HG03095 (cell line): ENCODE results near the gene EXOC4.
"Not testable (repeated sequence)": the region's sequence is repeated elsewhere in the genome, so short reads cannot be mapped to it uniquely, and the experiment has no call there.

ENCODE experiments used
- ATAC-seq: cut with Tn5 transposase; IDR thresholded peaks from one replicate; pipeline ENCODE4 v1.9.1; 2021; ENCODE audit warnings: moderate library complexity; ENCODE audit not compliant: unreplicated experiment

EXOC4 gene

DNA sequence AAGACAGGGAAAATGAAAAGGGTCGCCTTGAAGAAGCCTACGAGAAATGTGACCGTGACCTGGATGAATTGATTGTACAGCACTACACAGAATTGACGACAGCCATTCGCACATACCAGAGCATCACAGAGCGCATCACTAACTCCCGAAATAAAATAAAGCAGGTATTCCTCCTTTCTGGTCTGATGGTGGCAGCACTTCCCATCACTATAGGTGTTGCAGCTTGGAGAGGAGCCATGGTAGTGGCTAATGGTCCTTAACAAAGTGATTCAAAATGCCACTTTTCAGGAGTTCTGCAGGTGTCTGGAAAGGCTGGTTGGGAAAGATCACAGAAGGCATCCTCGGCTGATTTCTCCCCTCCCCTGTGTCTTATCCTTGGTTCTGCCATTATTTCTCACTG, 22.1 kb downstream of the EXOC4 start:
- ATAC-seq: no peak

DNA sequence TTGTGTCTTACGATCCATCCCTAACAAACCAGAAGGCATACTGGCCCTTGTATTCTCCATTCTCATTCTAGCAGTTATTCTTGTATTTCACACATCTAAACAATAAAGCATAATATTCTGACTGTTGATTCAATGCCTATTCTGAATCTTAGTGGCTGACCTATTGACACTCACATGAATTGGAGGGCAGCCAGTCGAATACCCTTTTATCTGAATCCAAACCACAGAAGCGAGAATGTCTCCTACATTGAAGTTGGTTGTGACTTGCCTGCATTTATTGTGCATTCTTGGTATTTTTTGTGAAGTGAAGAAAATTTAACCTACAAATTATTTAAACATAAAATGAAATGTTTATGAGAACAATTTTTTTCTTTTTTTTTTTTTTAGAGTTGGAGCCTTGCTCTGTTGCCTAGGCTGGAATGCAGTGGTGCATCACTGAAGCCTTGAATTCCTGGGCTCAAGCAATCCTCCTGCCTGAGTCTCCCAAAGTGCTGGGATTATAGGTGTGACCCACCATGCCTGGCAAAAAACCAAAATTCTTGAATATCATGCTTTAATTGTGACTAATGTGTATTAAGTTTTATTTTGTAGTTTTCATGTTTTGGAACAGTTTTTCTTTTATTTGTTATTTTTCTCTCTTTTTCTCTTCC, 22.7 kb downstream of the EXOC4 start:
- ATAC-seq: no peak

DNA sequence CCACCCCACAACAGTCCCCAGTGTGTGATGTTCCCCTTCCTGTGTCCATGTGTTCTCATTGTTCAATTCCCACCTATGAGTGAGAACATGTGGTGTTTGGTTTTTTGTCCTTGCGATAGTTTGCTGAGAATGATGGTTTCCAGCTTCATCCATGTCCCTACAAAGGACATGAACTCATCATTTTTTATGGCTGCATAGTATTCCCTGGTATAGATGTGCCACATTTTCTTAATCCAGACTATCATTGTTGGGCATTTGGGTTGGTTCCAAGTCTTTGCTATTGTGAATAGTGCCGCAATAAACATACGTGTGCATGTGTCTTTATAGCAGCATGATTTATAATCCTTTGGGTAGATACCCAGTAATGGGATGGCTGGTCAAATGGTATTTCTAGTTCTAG, 26.1 kb downstream of the EXOC4 start:
- not testable (repeated sequence) for ATAC-seq

DNA sequence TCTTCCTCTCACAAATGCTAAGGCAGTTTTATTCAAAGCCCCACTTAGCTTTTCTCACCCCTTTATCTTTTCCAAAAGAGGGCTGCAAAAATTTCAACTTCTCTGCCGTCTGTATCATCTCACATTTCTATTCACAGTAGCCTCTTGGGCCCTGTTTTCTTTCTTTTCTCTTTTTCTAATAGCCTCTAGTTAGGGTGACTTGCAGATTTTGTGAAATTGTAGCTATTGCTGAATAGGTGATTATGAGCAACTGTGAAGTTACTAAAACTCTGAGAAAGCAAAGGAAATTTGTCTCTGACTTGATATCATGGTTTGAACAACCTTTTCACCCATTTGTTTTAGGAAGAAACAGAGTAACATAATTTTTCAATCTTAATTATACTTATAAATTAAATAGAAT, 29.2 kb downstream of the EXOC4 start:
- ATAC-seq: no peak

DNA sequence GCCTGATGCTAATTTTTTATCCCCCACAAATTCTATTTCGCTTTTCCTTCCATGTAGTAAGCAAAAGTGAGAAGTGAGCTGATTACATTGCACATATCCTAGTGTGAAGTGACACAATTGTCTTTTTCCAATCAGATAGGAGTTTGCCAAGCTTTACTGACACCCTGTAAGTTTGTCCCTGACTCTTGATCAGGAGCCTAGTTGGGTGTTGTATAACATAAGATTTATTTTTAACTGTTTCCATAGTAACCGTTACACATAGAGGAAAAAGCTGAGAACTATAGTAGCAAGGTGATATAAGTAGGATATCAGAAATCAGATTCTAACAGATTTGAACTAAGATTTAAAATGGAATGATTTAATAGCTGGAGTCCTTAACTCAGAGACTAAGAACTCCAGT, 31.2 kb downstream of the EXOC4 start:
- ATAC-seq: no peak

DNA sequence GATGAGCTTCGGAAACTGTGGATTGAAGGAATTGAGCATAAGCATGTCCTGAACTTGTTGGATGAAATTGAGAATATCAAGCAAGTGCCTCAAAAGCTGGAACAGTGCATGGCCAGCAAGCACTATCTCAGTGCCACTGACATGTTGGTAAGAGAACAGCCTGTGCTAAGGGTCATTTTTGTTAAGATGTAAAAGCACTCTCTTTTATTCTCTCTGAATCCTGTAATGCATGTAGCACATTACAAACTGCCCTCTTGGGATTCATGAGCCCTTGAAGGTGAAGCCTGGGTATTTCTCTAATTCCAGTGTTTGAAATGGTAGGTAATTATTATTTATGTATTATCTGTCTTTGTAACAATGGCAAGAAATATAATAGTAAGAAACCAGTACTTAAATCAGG, 36.1 kb downstream of the EXOC4 start:
- no peak for ATAC-seq

DNA sequence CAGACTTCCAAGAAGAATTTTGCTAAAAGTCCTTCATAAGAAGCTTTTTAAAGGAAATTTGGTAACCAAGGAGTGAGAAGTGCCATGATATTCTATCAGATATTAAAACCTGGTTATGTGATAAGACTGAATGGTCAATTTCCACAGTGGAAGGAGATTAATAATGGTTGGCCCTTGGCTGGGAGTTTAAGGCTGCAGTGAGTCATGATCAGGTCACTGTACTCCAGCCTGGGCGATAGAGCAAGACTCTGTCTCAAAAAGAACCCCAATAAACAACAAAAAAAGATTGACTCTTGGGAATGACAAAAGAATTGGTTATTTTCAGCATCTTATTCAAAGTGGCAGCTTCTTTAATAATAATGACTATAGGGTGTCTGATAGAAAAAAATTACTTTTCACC, 37.2 kb downstream of the EXOC4 start:
- no peak for ATAC-seq

DNA sequence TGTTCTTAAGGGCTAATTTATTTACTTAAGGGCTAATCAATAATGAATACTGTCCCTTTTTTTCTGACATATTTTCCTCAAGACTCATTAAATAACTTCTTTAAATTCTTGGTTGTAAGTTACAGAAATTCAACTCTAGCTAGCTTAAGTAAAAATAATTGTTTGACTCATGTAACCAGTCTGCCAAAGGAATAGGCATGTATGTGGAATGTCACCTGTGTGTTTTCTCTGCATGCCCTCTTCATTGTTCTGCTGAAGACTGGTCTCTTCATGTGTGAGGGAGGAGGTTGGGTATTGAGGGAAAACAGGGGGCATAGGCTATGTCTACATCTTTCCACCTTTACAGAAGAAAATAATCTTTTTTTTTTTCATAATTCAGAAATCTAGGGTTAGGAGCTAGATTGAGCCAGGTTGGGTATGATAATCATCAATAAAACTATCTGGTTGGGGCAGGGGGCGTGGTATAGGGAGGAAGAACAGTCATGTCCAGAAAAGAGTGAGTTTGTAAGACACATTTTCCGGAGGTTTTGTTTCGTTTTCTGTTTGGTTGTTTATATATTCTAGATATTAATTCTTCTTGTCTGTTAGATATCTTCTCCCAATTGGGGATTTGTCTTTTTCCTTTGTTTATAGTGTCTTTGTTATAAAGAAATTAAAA, 37.9 kb downstream of the EXOC4 start:
- no peak for ATAC-seq

DNA sequence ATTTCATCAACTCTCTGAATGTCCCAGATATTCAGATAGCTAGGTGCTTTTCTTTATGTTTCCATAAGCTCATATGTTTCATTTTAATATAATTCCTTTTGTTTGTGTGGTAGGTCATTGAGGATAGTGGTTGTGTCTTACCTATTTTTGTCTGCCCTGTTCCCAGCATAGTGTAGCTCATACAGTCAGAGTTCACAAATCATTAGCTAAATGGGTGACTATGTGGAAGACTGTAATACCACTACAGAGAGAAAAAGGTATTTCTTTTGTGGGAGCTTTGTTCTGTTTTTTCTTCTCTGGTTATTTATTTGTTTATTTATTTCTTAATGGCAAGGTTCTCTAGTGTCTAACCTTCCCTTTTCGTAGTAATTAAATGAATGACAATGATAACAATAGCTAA, 39.8 kb downstream of the EXOC4 start:
- ATAC-seq: no peak

DNA sequence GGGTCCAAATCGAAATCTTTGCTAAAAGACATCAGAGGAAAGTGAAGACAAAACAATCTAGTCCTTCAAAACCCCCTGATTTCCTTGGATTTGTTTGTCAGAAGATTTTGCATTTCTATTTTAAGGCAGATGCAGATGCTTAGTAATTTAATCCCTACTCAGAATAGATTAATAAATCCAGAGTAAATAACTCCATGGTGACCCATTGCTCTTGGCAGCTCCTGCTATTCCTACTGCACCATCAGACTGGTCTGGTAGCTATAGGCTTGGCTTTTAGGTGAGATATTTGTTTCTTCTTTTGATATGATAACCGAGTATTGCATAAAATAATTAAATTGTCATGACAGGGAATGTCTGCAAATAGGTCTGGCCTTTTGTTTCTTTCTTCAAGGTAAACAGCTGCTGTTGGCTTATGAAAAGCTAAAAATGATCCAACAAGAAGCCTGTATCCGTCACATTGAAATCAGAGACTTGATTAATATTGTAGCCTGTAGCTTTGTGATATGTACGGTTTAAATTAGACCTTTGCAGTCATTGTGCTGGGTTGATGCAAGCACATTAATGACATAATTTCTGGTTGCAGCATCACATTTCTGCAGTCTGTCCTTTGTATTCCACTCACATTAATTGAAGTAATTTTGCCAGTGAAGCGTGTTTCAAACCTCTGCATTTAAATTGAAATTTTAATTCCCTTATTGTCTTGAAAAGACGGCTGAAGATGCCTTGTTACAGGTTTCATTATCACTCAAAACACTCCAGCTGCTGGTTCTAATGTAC, 40.7 kb downstream of the EXOC4 start:
- no peak for ATAC-seq

DNA sequence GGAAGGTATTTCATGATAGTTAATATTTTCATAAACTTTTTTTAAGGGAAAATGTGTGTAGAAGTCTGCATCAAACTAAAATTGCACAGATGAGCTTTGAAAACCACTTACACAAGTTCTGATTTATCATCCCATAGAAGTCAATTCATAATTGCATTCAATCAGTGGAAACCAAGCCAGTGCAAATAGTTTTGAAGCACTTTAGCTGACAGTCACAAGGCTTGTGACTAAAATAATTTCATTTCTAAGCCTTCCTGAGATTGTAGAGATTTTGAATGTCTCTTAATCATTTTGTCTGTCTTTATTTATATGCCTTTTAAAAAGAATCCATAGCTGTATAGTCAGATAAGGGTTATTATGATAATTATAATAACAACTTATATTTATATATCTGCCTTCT, 41.4 kb downstream of the EXOC4 start:
- no peak for ATAC-seq

DNA sequence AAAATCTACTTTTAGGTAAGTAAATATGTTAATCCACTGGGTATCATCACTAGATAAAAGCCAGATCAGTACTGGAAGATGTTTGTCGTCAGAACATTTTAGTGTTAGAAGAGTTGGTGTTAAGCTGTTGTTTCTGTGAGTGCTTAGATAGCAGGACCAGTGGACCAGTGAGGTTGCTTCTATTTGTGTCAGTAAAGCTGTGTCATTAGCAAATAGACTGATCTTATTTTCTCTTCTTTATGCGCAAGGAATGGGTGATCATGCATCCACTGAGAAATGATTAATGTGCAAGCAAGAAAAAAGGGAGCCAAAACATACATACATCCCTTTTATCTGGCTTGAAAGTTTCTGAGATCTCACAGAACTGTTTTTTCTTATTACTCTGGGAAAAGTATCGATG, 42.6 kb downstream of the EXOC4 start:
- ATAC-seq: no peak

DNA sequence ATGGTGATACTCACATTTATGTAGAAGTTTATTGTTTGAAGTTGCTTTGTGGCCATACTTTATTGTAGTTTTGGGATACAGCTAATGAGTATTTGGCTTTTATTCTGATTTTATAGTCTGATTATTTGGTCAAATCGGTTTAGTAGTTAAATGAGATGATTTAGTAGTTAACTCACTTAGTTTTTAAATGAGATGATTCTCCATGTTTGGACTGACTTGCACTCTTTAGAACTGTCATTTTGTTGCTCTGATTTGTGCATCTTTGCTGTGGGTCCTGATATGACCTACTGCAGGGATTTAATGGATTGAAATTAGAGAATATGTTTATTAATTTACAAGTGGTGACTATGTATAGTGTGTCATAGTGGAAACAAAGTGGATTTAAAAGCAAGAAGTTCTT, 44.2 kb downstream of the EXOC4 start:
- ATAC-seq: no peak

DNA sequence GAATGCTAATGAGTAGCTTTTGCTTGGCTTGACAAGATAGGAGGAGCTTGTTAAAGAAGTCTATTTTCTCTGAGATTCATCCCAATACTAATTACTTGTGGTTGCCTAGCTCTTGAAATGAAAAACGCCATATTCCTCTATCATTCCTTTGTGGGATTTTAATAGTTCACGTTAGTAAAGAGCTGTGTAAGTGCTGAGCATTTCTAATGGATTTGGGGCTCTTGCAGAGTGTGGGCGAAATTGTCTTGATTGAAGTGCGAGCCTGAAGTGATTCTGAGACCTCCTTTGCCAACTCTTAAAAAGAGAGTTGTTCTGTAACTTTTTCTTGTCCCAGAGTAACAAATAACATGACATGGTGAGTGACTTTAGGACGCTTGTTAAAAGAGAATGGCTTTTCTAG, 45.2 kb downstream of the EXOC4 start:
- ATAC-seq: no peak

DNA sequence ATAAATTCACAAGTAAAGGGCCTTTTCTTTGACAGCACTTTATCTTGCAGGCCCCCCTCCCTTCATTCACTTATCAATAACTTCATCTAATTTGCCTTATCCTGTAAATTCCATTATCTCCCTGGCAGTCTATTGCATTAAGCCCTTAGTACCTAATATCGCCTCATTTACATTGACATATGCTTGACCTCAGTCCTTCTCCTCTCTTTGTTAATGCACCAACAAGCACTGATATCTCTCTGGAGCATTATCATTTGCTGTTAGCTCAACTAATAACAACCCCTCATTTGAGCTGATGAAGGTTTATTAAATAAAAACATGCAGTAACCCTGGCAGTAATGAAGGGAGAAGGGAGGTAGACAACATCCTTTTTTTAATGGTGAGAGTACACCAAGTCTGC, 46.8 kb downstream of the EXOC4 start:
- ATAC-seq: no peak

DNA sequence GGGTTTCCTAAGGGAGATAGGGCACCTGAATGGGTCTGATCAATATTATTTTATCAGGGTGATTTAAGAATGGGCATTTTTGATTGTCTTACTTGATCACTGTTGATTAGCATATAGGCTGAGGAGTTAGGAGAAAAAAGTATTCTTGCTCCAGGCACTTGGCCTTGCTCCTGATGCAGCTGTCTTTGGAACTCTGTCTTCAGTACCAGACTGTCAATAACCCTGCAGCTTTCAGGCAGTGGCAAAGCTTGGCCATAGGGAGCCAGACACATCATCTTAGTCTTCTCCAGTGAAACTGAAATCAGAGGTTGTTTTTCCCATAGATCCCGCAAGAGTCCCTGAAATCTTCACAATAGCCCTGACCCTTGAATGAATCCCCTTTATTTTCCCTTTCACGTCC, 47.2 kb downstream of the EXOC4 start:
- ATAC-seq: no peak

DNA sequence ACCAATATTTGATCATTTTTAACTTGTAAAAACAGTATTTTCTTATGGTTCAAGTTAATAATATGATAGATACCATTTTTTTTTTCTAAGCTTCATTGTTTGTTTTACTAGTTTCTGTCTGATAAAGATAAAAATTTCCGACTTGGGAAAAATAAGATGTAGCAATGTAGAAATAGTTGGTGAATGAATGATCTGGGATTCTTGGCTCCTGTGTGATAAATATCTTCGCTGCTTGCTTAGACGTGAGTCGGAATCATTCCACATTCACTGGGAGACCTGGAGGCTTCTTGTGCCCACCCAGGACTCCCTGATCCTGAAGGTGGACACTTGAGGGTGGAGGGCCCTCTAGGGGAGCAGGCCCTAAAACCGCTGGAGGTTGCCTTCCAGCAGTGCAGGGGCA, 47.9 kb downstream of the EXOC4 start:
- ATAC-seq: no peak

DNA sequence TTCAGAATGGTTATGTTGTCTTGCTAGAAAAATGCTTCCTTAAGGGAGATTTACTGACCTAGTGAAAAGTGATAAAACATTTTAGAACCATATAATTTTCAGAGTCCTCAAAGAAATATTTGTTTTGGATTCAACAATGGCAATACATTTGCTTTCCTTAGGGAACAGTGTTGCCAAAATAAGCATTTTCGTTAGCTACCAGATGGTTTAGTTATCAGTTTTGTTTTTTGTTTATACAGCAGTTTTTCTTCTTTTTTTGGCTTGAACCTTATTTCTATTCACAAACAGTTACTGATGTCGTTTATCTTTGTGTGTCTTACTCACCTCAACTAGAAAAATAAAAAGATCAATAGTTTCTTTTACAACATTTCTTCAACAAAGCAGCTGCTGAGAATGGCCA, 48.6 kb downstream of the EXOC4 start:
- ATAC-seq: no peak

DNA sequence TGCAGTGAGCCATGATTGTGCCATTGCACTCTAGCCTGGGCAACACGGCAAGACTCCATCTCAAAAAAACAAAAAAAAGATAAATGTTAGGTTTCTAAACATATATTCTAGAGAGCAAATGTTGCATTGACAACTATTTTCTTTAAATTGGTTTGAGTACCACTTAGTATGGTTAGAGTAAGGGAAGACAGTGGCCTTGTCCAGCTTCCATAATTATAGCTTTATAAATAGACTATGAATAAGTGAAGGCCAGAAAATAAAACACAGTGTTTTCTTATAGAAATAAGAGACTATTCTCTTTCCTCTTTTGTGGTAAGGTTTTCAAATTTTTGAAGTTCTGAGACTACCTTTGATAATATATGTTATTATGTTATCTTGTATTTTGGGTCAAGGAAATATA, 50.5 kb downstream of the EXOC4 start:
- no peak for ATAC-seq

DNA sequence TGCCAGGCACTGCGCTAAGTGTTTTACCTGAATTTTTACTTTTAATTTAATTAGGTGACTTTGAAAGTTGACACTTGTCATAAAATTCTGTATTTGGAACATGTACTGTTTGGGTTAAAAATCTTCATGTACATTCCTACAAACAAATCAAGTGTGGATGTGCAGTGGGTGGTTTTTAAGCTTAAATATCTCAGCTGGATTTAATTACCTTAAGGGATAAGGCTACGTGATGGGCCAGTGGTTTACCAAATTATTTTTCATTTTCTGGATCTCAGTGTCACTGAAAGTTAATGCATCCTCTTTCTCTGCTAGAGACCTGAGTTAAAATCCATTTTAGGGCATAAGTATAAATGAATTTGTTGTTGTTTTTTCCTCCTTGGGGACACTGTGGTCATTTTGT, 51.1 kb downstream of the EXOC4 start:
- ATAC-seq: no peak

DNA sequence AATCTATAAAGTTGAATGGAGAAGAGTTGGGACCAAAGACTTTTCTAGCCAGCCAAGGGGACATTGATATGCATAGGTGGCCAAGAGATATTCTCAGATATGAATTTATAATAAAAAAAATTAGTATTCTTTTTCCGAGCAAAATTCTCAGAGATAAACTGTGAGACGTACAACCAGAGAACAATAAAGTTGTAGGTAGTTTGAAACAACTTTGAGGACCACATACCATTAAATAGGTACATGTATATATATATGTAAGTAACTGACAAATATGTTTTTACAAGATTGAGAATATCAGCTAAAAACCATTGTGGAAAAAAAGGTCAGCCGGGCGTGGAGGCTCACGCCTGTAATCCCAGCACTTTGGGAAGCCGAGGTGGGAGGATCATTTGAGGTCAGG, 56.5 kb downstream of the EXOC4 start:
- ATAC-seq: no peak

DNA sequence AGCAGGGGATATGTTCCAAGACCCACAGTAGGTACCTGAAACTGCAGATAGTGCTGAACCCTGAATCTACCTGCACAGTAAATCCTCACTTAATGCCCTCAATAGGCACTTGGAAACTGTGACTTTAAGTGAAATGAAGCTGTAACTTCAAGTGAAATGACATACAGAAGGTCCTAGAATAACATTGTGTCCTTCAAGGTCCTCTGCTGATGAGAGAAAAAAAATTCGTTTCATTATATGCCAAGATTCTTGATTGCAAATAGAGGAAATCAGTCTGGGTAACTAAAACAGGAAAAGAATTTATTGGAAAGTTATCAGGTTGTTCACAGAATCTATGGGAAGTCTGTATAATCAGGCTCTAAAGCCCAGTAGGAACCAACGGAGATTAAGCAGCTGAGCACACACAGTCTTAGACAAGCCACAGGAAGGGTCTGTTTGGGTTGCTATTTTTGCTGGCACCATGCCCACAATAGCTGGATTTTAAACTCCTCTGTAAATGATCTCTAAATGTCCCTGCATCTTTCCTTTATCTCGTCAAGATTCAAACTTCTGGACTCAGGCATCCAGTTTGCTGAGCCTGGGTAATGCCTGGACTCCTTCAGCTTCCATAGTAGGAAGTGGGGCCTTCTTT, 57.5 kb downstream of the EXOC4 start:
- ATAC-seq: no peak
